AG10803 (cell line): ENCODE results near the gene TMEM131L.
"Not testable (repeated sequence)": the region's sequence is repeated elsewhere in the genome, so short reads cannot be mapped to it uniquely, and the experiment has no call there.

Experiments
- DNase-seq: peaks from one replicate; pipeline ENCODE4 v3.0.0; 2010; ENCODE audit warnings: low read depth
- H3K4me3 ChIP-seq: 2 replicates; pipeline ENCODE4 v1.5.1; 2011; ENCODE audit warnings: mild to moderate bottlenecking, low read length, control low read depth
- CTCF ChIP-seq: conservative IDR thresholded peaks from 2 replicates; pipeline ENCODE4 v1.5.1; 2011; ENCODE audit warnings: mild to moderate bottlenecking, low read length, control low read depth, inconsistent platforms

TMEM131L gene

GRCh38 chr4:153546280-153546679, 80.1 kb downstream of the TMEM131L start:
- no peak for DNase-seq
- no peak overlapping the region for H3K4me3 ChIP-seq
- TF ChIP-seq CTCF = no peak

- DNase-seq = no peak
- TF ChIP-seq CTCF = no peak
- no peak overlapping the region for H3K4me3 ChIP-seq
These were observed 81.4 kb downstream of the TMEM131L start for GRCh38 chr4:153547520-153547919.

- DNase-seq, H3K4me3 ChIP-seq: not testable (repeated sequence)
These were observed 82.7 kb downstream of the TMEM131L start for GRCh38 chr4:153548907-153549306.

GRCh38 chr4:153549405-153549804, 83.2 kb downstream of the TMEM131L start:
- no peak overlapping the region for H3K4me3 ChIP-seq
- DNase-seq = no peak
- no peak for TF ChIP-seq CTCF

GRCh38 chr4:153553155-153553818, 87.1 kb downstream of the TMEM131L start:
- H3K4me3 ChIP-seq = no peak overlapping the region
- TF ChIP-seq CTCF = no peak
- DNase-seq = no peak

- DNase-seq = no peak
- TF ChIP-seq CTCF = no peak
- H3K4me3 ChIP-seq = no peak overlapping the region
These were observed 87.6 kb downstream of the TMEM131L start for GRCh38 chr4:153553819-153554170.

- TF ChIP-seq CTCF = no peak
- H3K4me3 ChIP-seq = no peak overlapping the region
- peak; percentile 71 for DNase-seq
These were observed 89.7 kb downstream of the TMEM131L start for GRCh38 chr4:153555730-153556434.
